ENCODE results near the gene PSENEN. TPM values are rescaled to one million over a fixed set of nuclear protein-coding genes. Genes with fewer than 3 reads are reported as not detected.
"Not testable (repeated sequence)": the region's sequence is repeated elsewhere in the genome, so short reads cannot be mapped to it uniquely, and the experiment has no call there.

The PSENEN gene
- total RNA-seq, 3 donors from 2014 or later = 56.7 to 92.1 (median 90.2) TPM

DNA sequence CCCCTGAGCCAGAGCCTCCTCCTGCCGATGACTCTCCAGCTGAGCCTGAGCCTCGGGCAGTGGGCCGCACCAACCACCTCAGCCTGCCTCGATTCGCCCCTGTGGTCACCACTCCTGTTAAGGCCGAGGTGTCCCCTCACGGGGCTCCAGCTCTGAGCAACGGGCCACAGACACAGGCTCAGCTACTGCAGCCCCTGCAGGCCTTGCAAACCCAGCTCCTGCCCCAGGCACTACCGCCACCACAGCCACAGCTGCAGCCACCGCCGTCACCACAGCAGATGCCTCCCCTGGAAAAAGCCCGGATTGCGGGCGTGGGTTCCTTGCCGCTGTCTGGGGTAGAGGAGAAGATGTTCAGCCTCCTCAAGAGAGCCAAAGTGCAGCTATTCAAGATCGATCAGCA, 24.1 kb upstream of the PSENEN start:
- ATAC-seq = no peak
- H3K36me3 ChIP-seq (ENCODE audit: low read depth) = peaks cover 24% of the 10 kb centered on the region
- intact Hi-C loops (cut with DNase I, micrococcal nuclease) = no loop called here
- DNase-seq = no peak
- peaks cover 10% of the 10 kb centered on the region for H3K4me1 ChIP-seq (ENCODE audit: low read depth)
- TF ChIP-seq CTCF (IDR thresholded peaks at IDR 0.05) = no peak
- no peaks in the 10 kb centered on the region for H3K9me3 ChIP-seq
- H3K4me3 ChIP-seq = no peak overlapping the region

- Histone ChIP-seq H3K9me3 (no peaks in the 10 kb centered on the region), H3K36me3 (ENCODE audit: low read depth) (peaks cover 27% of the 10 kb centered on the region), H3K4me1 (ENCODE audit: low read depth) (peaks cover 10% of the 10 kb centered on the region), H3K4me3 (no peak overlapping the region)
- DNase-seq (no peak), ATAC-seq (no peak)
- TF ChIP-seq CTCF (IDR thresholded peaks at IDR 0.05) = no peak
- intact Hi-C loops (cut with DNase I, micrococcal nuclease) = no loop called here
These were observed 23.0 kb upstream of the PSENEN start for GRCh38 chr19:35722461-35722860.

DNA sequence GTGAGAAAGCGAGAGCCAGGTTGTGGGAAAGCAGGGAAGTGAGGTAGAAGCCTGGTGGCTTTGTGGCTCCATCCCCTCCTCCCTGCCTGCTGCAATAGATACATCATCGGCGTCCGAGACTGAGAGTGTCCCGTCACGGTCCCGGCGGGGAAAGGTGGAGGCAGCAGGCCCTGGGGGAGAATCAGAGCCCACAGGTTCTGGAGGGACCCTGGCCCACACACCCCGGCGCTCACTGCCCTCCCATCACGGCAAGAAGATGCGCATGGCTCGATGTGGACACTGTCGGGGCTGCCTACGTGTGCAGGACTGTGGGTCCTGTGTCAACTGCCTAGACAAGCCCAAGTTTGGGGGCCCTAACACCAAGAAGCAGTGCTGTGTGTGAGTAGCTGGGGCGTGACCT, 22.6 kb upstream of the PSENEN start:
- DNase-seq (no peak), ATAC-seq (no peak)
- intact Hi-C loops (cut with DNase I, micrococcal nuclease) = no loop called here
- Histone ChIP-seq H3K4me1 (ENCODE audit: low read depth) (peaks cover 10% of the 10 kb centered on the region), H3K9me3 (no peaks in the 10 kb centered on the region), H3K4me3 (no peak overlapping the region), H3K36me3 (ENCODE audit: low read depth) (peaks cover 31% of the 10 kb centered on the region)
- no peak for TF ChIP-seq CTCF (IDR thresholded peaks at IDR 0.05)

DNA sequence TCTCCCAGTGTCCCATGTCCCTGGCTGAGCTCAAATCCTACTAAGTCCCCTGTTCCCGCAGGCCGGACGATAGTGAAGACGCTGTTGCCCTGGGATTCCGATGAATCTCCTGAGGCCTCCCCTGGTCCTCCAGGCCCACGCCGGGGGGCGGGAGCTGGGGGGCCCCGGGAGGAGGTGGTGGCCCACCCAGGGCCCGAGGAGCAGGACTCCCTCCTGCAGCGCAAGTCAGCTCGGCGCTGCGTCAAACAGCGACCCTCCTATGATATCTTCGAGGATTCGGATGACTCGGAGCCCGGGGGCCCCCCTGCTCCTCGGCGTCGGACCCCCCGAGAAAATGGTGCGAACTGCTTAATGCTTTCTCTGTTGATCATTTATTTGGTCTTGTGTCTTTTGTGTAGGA, 21.8 kb upstream of the PSENEN start:
- intact Hi-C loops (cut with DNase I, micrococcal nuclease) = no loop called here
- peaks cover 9% of the 10 kb centered on the region for H3K4me1 ChIP-seq (ENCODE audit: low read depth)

GRCh38 chr19:35724132-35724531, 21.3 kb upstream of the PSENEN start:
- ATAC-seq; intact Hi-C loops (cut with DNase I, micrococcal nuclease); H3K4me3 ChIP-seq; DNase-seq; H3K9me3 ChIP-seq; H3K4me1 ChIP-seq (ENCODE audit: low read depth): not testable (repeated sequence)
- H3K36me3 ChIP-seq (ENCODE audit: low read depth) = peaks cover 39% of the 10 kb centered on the region

More for the DNA sequence above, 21.8 kb upstream of the PSENEN start:
- no peak for DNase-seq
- Histone ChIP-seq H3K9me3 (no peaks in the 10 kb centered on the region), H3K36me3 (ENCODE audit: low read depth) (peaks cover 35% of the 10 kb centered on the region), H3K4me3 (no peak overlapping the region)
- TF ChIP-seq CTCF (IDR thresholded peaks at IDR 0.05) = no peak
- ATAC-seq = no peak

GRCh38 chr19:35724560-35724959, 20.9 kb upstream of the PSENEN start:
- Histone ChIP-seq H3K4me1 (ENCODE audit: low read depth) (no peaks in the 10 kb centered on the region), H3K9me3 (no peaks in the 10 kb centered on the region), H3K36me3 (ENCODE audit: low read depth) (peaks cover 41% of the 10 kb centered on the region), H3K4me3 (no peak overlapping the region)
- intact Hi-C loops (cut with DNase I, micrococcal nuclease) = no loop called here
- no peak for TF ChIP-seq CTCF (IDR thresholded peaks at IDR 0.05)
- ATAC-seq = no peak
- DNase-seq = no peak
